Right atrium auricular region (tissue), 2 donors: ENCODE measurements around the gene NRCAM. TPM values are rescaled to one million over a fixed set of nuclear protein-coding genes. Genes with fewer than 3 reads are reported as not detected.

Experiments
- DNase-seq: peaks from one replicate; pipeline ENCODE4 v3.0.0-alpha.2; 2019; ENCODE audit warnings: low spot score
- H3K27ac ChIP-seq, 2 donors: fragments of 200-600 bp; sonication (generic); 1 replicate in 1 of 2; 2 replicates in 1 of 2; pipeline ENCODE4 v1.5.1; 2016 to 2019
- H3K27me3 ChIP-seq, 2 donors: fragments of 200-600 bp; sonication (generic); one replicate each; pipeline versions ENCODE4 v1.5.1 to v1.6.0; 2017 to 2019
- H3K36me3 ChIP-seq: fragments of 200-600 bp; sonication (generic); one replicate; pipeline ENCODE4 v1.5.1; 2016
- H3K4me1 ChIP-seq, 2 donors: fragments of 200-600 bp; sonication (generic); one replicate each; pipeline versions ENCODE4 v1.5.1 to v1.6.0; 2017 to 2019
- H3K4me3 ChIP-seq, 2 donors: fragments of 200-600 bp; sonication (generic); 1 replicate in 1 of 2; 2 replicates in 1 of 2; pipeline ENCODE4 v1.5.1; 2017 to 2019; ENCODE audit warnings: mild to moderate bottlenecking in 1 of 2, moderate library complexity in 1 of 2
- H3K9me3 ChIP-seq, 2 donors: fragments of 200-600 bp; sonication (generic); one replicate each; pipeline ENCODE4 v1.5.1; 2019
- CTCF ChIP-seq, 2 donors: fragments of 200-600 bp; sonication (generic); IDR thresholded peaks; one replicate each; pipeline ENCODE4 v1.5.1; 2019; ENCODE audit warnings: antibody characterized with exemption in 2 of 2
- total RNA-seq, 2 donors: library from RNA; depleted of rRNA; stranded (reverse); fragments of >200 nt; gene quantifications; one replicate each; pipeline ENCODE4 v1.1.0, GENCODE V29; 2016

NRCAM gene
- total RNA-seq, 2 donors from 2014 or later, result 0.63 to 0.93 TPM

- Histone ChIP-seq H3K4me1 (no peaks in the 10 kb centered on the region), H3K4me3 (no peak overlapping the region), H3K27ac (no peak overlapping the region), H3K36me3 (no peaks in the 10 kb centered on the region), H3K27me3 (no peaks in the 10 kb centered on the region), H3K9me3 (no peaks in the 10 kb centered on the region)
- TF ChIP-seq CTCF (IDR thresholded peaks at IDR 0.05), result no peak
- DNase-seq, result no peak
Measured at GRCh38 chr7:108132551-108133265, 323.5 kb downstream of the NRCAM start.

GRCh38 chr7:108130261-108130660, 326.0 kb downstream of the NRCAM start, which contains the start of gene LAMB4:
TSS of gene LAMB4 (minus strand) at chr7:108130361. CDS start at chr7:108123164, 7,197 bp downstream.
- DNase-seq, result no peak
- H3K36me3 ChIP-seq, result no peaks in the 10 kb centered on the region
- TF ChIP-seq CTCF (IDR thresholded peaks at IDR 0.05), result no peak
- no peaks in the 10 kb centered on the region for H3K4me1 ChIP-seq
- H3K4me3 ChIP-seq, result no peak within 1 kb of the TSS
- H3K27ac ChIP-seq, result no peak within 1 kb of the TSS
- H3K27me3 ChIP-seq, result no peaks in the 10 kb centered on the region
- no peaks in the 10 kb centered on the region for H3K9me3 ChIP-seq

- TF ChIP-seq CTCF (IDR thresholded peaks at IDR 0.05), result no peak
- no peaks in the 10 kb centered on the region for H3K9me3 ChIP-seq
- H3K27ac ChIP-seq, result no peak overlapping the region
Measured at GRCh38 chr7:108129018-108129965, 326.9 kb downstream of the NRCAM start.

GRCh38 chr7:108128514-108128913, 327.7 kb downstream of the NRCAM start:
- DNase-seq, result no peak
- TF ChIP-seq CTCF (IDR thresholded peaks at IDR 0.05), result no peak

More at GRCh38 chr7:108129018-108129965, 326.9 kb downstream of the NRCAM start:
- Histone ChIP-seq H3K4me3 (no peak overlapping the region), H3K36me3 (no peaks in the 10 kb centered on the region), H3K27me3 (no peaks in the 10 kb centered on the region), H3K4me1 (no peaks in the 10 kb centered on the region)
- no peak for DNase-seq

GRCh38 chr7:108127461-108127860, 328.8 kb downstream of the NRCAM start:
- H3K27ac ChIP-seq, result no peak overlapping the region
- H3K4me1 ChIP-seq, result no peaks in the 10 kb centered on the region
- no peaks in the 10 kb centered on the region for H3K27me3 ChIP-seq
- no peak overlapping the region for H3K4me3 ChIP-seq
- no peak for TF ChIP-seq CTCF (IDR thresholded peaks at IDR 0.05)
- DNase-seq, result no peak
- H3K9me3 ChIP-seq, result no peaks in the 10 kb centered on the region
- no peaks in the 10 kb centered on the region for H3K36me3 ChIP-seq

More at GRCh38 chr7:108128514-108128913, 327.7 kb downstream of the NRCAM start:
- no peaks in the 10 kb centered on the region for H3K36me3 ChIP-seq
- H3K27me3 ChIP-seq, result no peaks in the 10 kb centered on the region
- no peak overlapping the region for H3K27ac ChIP-seq
- no peaks in the 10 kb centered on the region for H3K4me1 ChIP-seq
- H3K9me3 ChIP-seq, result no peaks in the 10 kb centered on the region
- no peak overlapping the region for H3K4me3 ChIP-seq
